ENCODE measurements around the gene ZNF385B. TPM values are rescaled to one million over a fixed set of nuclear protein-coding genes. Genes with fewer than 3 reads are reported as not detected.

ZNF385B gene
- polyA plus RNA-seq, 1 donor (not counting 4 experiments of a cell fraction or from before 2014, with no cell fraction given), result 0.17 TPM

- TF ChIP-seq CTCF (optimal IDR thresholded peaks at IDR 0.05 in 1 of 3, IDR thresholded peaks at IDR 0.05 in 1 of 3, conservative IDR thresholded peaks at IDR 0.05 in 1 of 3; ENCODE audit: extremely low read depth in 1 of 3, insufficient read depth in 2 of 3, low read length in 3 of 3) (no peak), EZH2 (IDR thresholded peaks at IDR 0.05; ENCODE audit: low read length) (no peak)
- Histone ChIP-seq H4K20me1 (ENCODE audit: control insufficient read depth, extremely low read depth, insufficient read depth, low read length) (no peaks in the 10 kb centered on the region), H3K4me1 (ENCODE audit: control insufficient read depth, extremely low read depth, insufficient read depth, low read length) (no peaks in the 10 kb centered on the region), H3K9ac (ENCODE audit: control insufficient read depth, extremely low read depth, insufficient read depth, low read length) (no peak overlapping the region), H3K4me3 (ENCODE audit: control insufficient read depth in 2 of 3, extremely low read depth in 1 of 3, insufficient read depth in 2 of 3, low read depth in 1 of 3, low read length in 3 of 3) (no peak overlapping the region), H3K4me2 (ENCODE audit: control insufficient read depth, extremely low read depth, insufficient read depth, low read depth, low read length) (no peak overlapping the region), H3K27me3 (ENCODE audit: control insufficient read depth, extremely low read depth, insufficient read depth, low read length) (no peaks in the 10 kb centered on the region), H2AFZ (ENCODE audit: control insufficient read depth, low read length) (no peak overlapping the region), H3K27ac (ENCODE audit: control insufficient read depth, insufficient read depth, low read length) (no peak overlapping the region), H3K79me2 (ENCODE audit: control insufficient read depth, insufficient read depth, low read length) (no peaks in the 10 kb centered on the region), H3K9me1 (ENCODE audit: control insufficient read depth, extremely low read depth, insufficient read depth, low read length) (no peaks in the 10 kb centered on the region), H3K36me3 (ENCODE audit: control insufficient read depth in 2 of 2, extremely low read depth in 1 of 2, insufficient read depth in 2 of 2, low read length in 2 of 2) (no peaks in the 10 kb centered on the region), H3K9me3 (ENCODE audit: control insufficient read depth, low read depth, low read length) (no peaks in the 10 kb centered on the region)
- no peak for DNase-seq (ENCODE audit: low read depth, low spot score)
- no peak for FAIRE-seq
- dilution Hi-C loops (cut with MboI; ENCODE audit: extremely low pct_ligation_motif_present, low sequenced_read_pairs), result no loop called here
These were observed 117.0 kb downstream of the ZNF385B start for GRCh38 chr2:179744401-179744800.

- Histone ChIP-seq H2AFZ (ENCODE audit: control insufficient read depth, low read length) (no peak overlapping the region), H3K36me3 (ENCODE audit: control insufficient read depth in 2 of 2, extremely low read depth in 1 of 2, insufficient read depth in 2 of 2, low read length in 2 of 2) (no peaks in the 10 kb centered on the region), H3K9me3 (ENCODE audit: control insufficient read depth, low read depth, low read length) (no peaks in the 10 kb centered on the region), H3K27me3 (ENCODE audit: control insufficient read depth, extremely low read depth, insufficient read depth, low read length) (no peaks in the 10 kb centered on the region), H3K79me2 (ENCODE audit: control insufficient read depth, insufficient read depth, low read length) (no peaks in the 10 kb centered on the region), H3K4me1 (ENCODE audit: control insufficient read depth, extremely low read depth, insufficient read depth, low read length) (no peaks in the 10 kb centered on the region), H3K4me2 (ENCODE audit: control insufficient read depth, extremely low read depth, insufficient read depth, low read depth, low read length) (no peak overlapping the region), H3K27ac (ENCODE audit: control insufficient read depth, insufficient read depth, low read length) (no peak overlapping the region), H3K4me3 (ENCODE audit: control insufficient read depth in 2 of 3, extremely low read depth in 1 of 3, insufficient read depth in 2 of 3, low read depth in 1 of 3, low read length in 3 of 3) (no peak overlapping the region), H3K9ac (ENCODE audit: control insufficient read depth, extremely low read depth, insufficient read depth, low read length) (no peak overlapping the region), H3K9me1 (ENCODE audit: control insufficient read depth, extremely low read depth, insufficient read depth, low read length) (no peaks in the 10 kb centered on the region), H4K20me1 (ENCODE audit: control insufficient read depth, extremely low read depth, insufficient read depth, low read length) (no peaks in the 10 kb centered on the region)
- no peak for TF ChIP-seq CTCF (optimal IDR thresholded peaks at IDR 0.05 in 1 of 3, IDR thresholded peaks at IDR 0.05 in 1 of 3, conservative IDR thresholded peaks at IDR 0.05 in 1 of 3; ENCODE audit: extremely low read depth in 1 of 3, insufficient read depth in 2 of 3, low read length in 3 of 3)
- TF ChIP-seq EZH2 (IDR thresholded peaks at IDR 0.05; ENCODE audit: low read length), result no peak
- DNase-seq (ENCODE audit: low read depth, low spot score) (no peak), FAIRE-seq (no peak)
- dilution Hi-C loops (cut with MboI; ENCODE audit: extremely low pct_ligation_motif_present, low sequenced_read_pairs), result no loop called here
These were observed 120.1 kb downstream of the ZNF385B start for GRCh38 chr2:179741317-179741716.
